Measurements from ENCODE around the gene CORO2A.

GRCh38 chr9:98152526-98152925 is 39.9 kb downstream of the CORO2A start:
- TF ChIP-seq CTCF (IDR thresholded peaks at IDR 0.05) (no peak), POLR2AphosphoS5 (IDR thresholded peaks at IDR 0.05; ENCODE audit: insufficient read depth in 1 of 2, low read depth in 1 of 2) (no peak)

Measured in vagina (tissue), 2 donors.